Neuronal stem cell (in vitro differentiated cells): Measurements from ENCODE around the gene DUOX2.

Experiments
- DNase-seq: peaks from one replicate; pipeline ENCODE4 v3.0.0-alpha.2; 2013; ENCODE audit warnings: low spot score
- H2AFZ ChIP-seq: one replicate; pipeline ENCODE4 v1.6.1; 2013; ENCODE audit warnings: mild to moderate bottlenecking, low read length, inconsistent platforms
- H2AK5ac ChIP-seq: 2 replicates; pipeline ENCODE4 v1.6.1; 2013; ENCODE audit warnings: low read depth, mild to moderate bottlenecking, inconsistent platforms, low read length, moderate library complexity, mixed read lengths
- H2BK120ac ChIP-seq: 2 replicates; pipeline ENCODE4 v1.6.1; 2013; ENCODE audit warnings: low read depth, mild to moderate bottlenecking, inconsistent platforms, low read length, moderate library complexity, mixed read lengths
- H2BK12ac ChIP-seq: one replicate; pipeline ENCODE4 v1.6.1; 2013; ENCODE audit warnings: low read length, inconsistent platforms
- H2BK15ac ChIP-seq: 2 replicates; pipeline ENCODE4 v1.6.1; 2013; ENCODE audit warnings: mild to moderate bottlenecking, low read length, inconsistent platforms, mixed read lengths
- H2BK5ac ChIP-seq: one replicate; pipeline ENCODE4 v1.6.1; 2013; ENCODE audit warnings: inconsistent platforms, mild to moderate bottlenecking, low read length, moderate library complexity
- H3K14ac ChIP-seq: one replicate; pipeline ENCODE4 v1.6.1; 2013; ENCODE audit warnings: low read length, inconsistent platforms
- H3K18ac ChIP-seq: 2 replicates; pipeline ENCODE4 v1.6.1; 2013; ENCODE audit warnings: low read length, inconsistent platforms
- H3K23ac ChIP-seq: 2 replicates; pipeline ENCODE4 v1.6.1; 2013; ENCODE audit warnings: low read depth, mild to moderate bottlenecking, mixed read lengths, low read length, inconsistent platforms; ENCODE audit not compliant: poor library complexity
- H3K27ac ChIP-seq: replicated peaks from 3 replicates; pipeline ENCODE4 v1.5.1; 2013; ENCODE audit warnings: low read length, inconsistent platforms
- H3K27me3 ChIP-seq, 3 experiments: 2 replicates each; pipeline ENCODE4 v1.6.1; 2013; ENCODE audit warnings: low read length in 3 of 3, mild to moderate bottlenecking in 2 of 3, inconsistent platforms in 1 of 3, low read depth in 1 of 3, mixed read lengths in 1 of 3, moderate library complexity in 1 of 3; ENCODE audit not compliant: control insufficient read depth in 3 of 3, insufficient read depth in 3 of 3
- H3K36me3 ChIP-seq, 2 donors: replicated peaks in 1 of 2; 2 replicates each; pipeline ENCODE4 v1.6.1; 2013; ENCODE audit warnings: low read length in 2 of 2; ENCODE audit not compliant: control insufficient read depth in 2 of 2, insufficient read depth in 2 of 2
- H3K4ac ChIP-seq: 2 replicates; pipeline ENCODE4 v1.6.1; 2013; ENCODE audit warnings: inconsistent platforms, mild to moderate bottlenecking, low read length, moderate library complexity
- H3K4me1 ChIP-seq, 2 donors: 1 replicate in 1 of 2; 2 replicates in 1 of 2; pipeline ENCODE4 v1.6.1; 2013; ENCODE audit warnings: low read length in 2 of 2, low read depth in 1 of 2; ENCODE audit not compliant: control insufficient read depth in 2 of 2, insufficient read depth in 1 of 2
- H3K4me2 ChIP-seq: one replicate; pipeline ENCODE4 v1.6.1; 2013; ENCODE audit warnings: mild to moderate bottlenecking, low read length, inconsistent platforms; ENCODE audit not compliant: insufficient read depth, poor library complexity, severe bottlenecking
- H3K4me3 ChIP-seq, 2 donors: 2 replicates each; pipeline ENCODE4 v1.5.1; 2013; ENCODE audit warnings: low read length in 2 of 2, mild to moderate bottlenecking in 2 of 2, inconsistent platforms in 1 of 2, moderate library complexity in 1 of 2
- H3K79me1 ChIP-seq: one replicate; pipeline ENCODE4 v1.6.1; 2013; ENCODE audit warnings: low read depth, mild to moderate bottlenecking, inconsistent platforms, low read length, moderate library complexity
- H3K9ac ChIP-seq: one replicate; pipeline ENCODE4 v1.6.1; 2013; ENCODE audit warnings: mild to moderate bottlenecking, low read depth, low read length, inconsistent platforms; ENCODE audit not compliant: poor library complexity
- H3K9me3 ChIP-seq, 2 donors: replicated peaks in 1 of 2; 2 replicates each; pipeline versions ENCODE3 to v1.6.1; 2013; ENCODE audit warnings: low read length in 2 of 2, mild to moderate bottlenecking in 2 of 2, inconsistent platforms in 1 of 2, low read depth in 1 of 2, mixed read lengths in 1 of 2, moderate library complexity in 1 of 2; ENCODE audit not compliant: control insufficient read depth in 2 of 2, insufficient read depth in 1 of 2
- H4K8ac ChIP-seq: one replicate; pipeline ENCODE4 v1.6.1; 2013; ENCODE audit warnings: low read depth, mild to moderate bottlenecking, inconsistent platforms, low read length, moderate library complexity
- H4K91ac ChIP-seq: one replicate; pipeline ENCODE4 v1.6.1; 2013; ENCODE audit warnings: low read length, low read depth, mild to moderate bottlenecking, inconsistent platforms; ENCODE audit not compliant: poor library complexity
- WGBS, 2 donors: extraction: QIAGEN DNeasy Blood & Tissue Kit; methylation state at CpG; one replicate each; pipeline ENCODE4 v1.1.7; 2013; ENCODE audit warnings: missing lambda C conversion rate in 2 of 2, mixed read lengths in 1 of 2; ENCODE audit not compliant: insufficient read length in 2 of 2, insufficient replicate concordance in 1 of 2; ENCODE audit errors: extremely low coverage in 2 of 2; 5-methylcytosine and 5-hydroxymethylcytosine counted together

DUOX2 gene

DNA sequence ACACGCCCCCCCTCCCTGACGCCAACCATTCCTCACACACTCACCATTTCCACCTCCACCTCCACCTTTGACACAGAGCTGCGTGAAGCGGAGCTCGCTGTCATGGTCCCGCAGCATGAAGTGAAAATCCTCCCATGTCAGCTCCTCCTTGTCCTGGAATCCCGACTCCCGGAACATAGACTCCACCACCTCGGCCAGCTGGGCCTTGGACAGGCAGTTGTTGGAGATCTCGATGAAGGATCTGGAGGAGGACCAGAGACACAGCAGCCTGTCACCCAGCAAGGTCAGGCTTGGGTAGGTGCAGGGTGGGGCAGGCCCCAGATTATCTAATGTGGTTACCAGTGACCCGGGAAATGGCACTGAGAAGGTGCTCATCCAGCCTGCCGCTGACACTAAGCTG lies 12.2 kb downstream of the DUOX2 start:
- no peak overlapping the region for H4K8ac ChIP-seq
- no peak overlapping the region for H2AK5ac ChIP-seq
- no peak overlapping the region for H2BK5ac ChIP-seq
- H3K23ac ChIP-seq, result no peak overlapping the region
- no peak overlapping the region for H3K18ac ChIP-seq
- DNase-seq, result no peak
- no peak overlapping the region for H4K91ac ChIP-seq
- no peak overlapping the region for H3K27ac ChIP-seq
- H2AFZ ChIP-seq, result no peak overlapping the region
- H3K9me3 ChIP-seq, result peaks cover 0 to 1% of the 10 kb centered on the region in 2 donors
- peak overlapping the region; percentile 25 for H3K14ac ChIP-seq
- no peak overlapping the region for H3K4ac ChIP-seq
- peak overlapping the region in 1 of 2 donors; percentile 6 for H3K4me3 ChIP-seq
- no peak overlapping the region for H3K4me2 ChIP-seq
- no peaks in the 10 kb centered on the region for H3K79me1 ChIP-seq
- H3K27me3 ChIP-seq, result peaks cover 0 to 53% (median 0%) of the 10 kb centered on the region in 3 experiments
- no peak overlapping the region for H2BK120ac ChIP-seq
- WGBS, 2 donors, result no CpG with 5 or more reads among the region's 12 CpGs
- H3K36me3 ChIP-seq, result no peaks in the 10 kb centered on the region
- H3K9ac ChIP-seq, result no peak overlapping the region
- H3K4me1 ChIP-seq, result peaks cover 4 to 15% of the 10 kb centered on the region in 2 donors
- no peak overlapping the region for H2BK15ac ChIP-seq
- no peak overlapping the region for H2BK12ac ChIP-seq

DNA sequence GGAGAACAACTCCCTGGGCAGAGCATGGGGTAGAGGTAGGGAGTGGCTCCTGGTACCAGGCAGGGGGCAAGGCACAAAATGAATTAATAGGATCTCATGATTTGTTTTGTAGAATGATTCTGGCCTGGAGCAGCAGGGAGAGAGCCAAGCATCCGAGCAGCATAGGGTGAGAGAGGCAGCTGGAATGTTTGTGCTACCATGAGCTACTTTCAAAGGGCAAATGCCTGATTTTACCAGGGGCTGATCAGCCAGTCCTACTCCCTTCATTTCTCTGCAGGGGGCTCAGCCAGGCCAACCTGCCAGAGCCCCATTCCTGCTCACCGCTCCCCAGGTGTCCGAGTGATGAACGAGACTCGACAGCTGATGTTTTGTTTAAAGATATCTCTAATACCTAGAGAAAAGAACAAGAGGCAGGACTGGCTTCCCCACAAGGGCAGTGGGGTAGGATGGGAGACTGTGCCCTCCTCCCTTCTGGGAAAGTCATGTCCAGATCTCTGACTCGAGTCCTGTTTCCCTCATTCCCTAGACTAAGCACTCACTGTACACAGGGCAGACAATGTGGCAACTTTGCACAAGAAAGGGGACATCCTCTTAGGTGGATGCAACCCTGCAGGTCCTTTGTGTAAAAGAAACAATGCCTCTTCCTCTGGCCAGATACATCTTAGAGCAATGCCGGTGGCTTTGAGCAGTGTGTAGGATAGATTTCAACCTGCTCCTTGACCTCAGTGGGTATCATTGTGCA lies 12.9 kb downstream of the DUOX2 start:
- Histone ChIP-seq H2BK12ac (no peak overlapping the region), H3K4me2 (no peak overlapping the region), H3K36me3 (no peaks in the 10 kb centered on the region), H2AK5ac (no peak overlapping the region), H3K4me3 (no peak overlapping the region), H3K9me3 (peaks cover 0 to 2% of the 10 kb centered on the region in 2 donors), H2AFZ (no peak overlapping the region), H4K8ac (no peak overlapping the region), H3K9ac (no peak overlapping the region), H3K27me3 (peaks cover 0 to 51% (median 0%) of the 10 kb centered on the region in 3 experiments), H3K79me1 (no peaks in the 10 kb centered on the region), H2BK15ac (no peak overlapping the region), H4K91ac (no peak overlapping the region), H3K18ac (peak overlapping the region; percentile 49), H3K4ac (no peak overlapping the region), H3K14ac (no peak overlapping the region), H2BK120ac (no peak overlapping the region), H3K27ac (no peak overlapping the region), H3K4me1 (peaks cover 4 to 13% of the 10 kb centered on the region in 2 donors), H2BK5ac (no peak overlapping the region), H3K23ac (no peak overlapping the region)
- no CpG with 5 or more reads among the region's 7 CpGs for WGBS, 2 donors
- DNase-seq, result no peak

DNA sequence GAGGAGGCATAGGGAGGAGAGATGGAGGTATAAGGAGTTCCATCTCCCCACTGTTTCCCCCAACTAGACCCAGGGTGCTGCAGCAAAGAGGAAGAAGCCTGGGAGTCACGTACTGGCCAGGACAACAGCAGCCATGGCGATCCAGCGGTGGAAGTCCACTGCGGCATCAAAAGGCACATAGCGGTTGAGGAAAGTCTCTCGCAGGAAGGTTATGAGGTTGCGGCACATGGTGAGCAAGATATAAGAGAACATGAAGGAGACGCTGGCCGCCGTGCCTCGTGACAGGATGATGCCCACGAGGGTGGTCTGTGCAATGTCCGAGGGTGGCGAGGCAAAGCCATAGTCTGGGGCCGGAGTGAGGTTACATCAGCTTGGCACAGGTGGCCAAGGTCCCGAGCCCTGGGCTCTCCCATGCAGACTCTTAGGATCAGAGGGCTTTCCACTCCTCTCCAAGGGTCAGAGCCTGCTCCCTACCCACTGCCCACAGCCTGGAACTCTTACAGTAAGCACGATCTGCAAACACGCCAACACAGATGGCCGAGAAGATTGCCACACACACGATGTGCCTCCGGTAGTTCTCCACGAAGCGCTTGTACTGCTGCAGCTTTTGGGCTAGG lies 14.3 kb downstream of the DUOX2 start:
- Histone ChIP-seq H4K91ac (no peak overlapping the region), H3K9me3 (peaks cover 0 to 2% of the 10 kb centered on the region in 2 donors), H3K27me3 (peaks cover 0 to 52% (median 0%) of the 10 kb centered on the region in 3 experiments), H2BK15ac (no peak overlapping the region), H3K4ac (no peak overlapping the region), H3K23ac (peak overlapping the region; percentile 90), H3K27ac (no peak overlapping the region), H3K14ac (peak overlapping the region; percentile 4), H3K4me1 (peaks cover 4 to 13% of the 10 kb centered on the region in 2 donors), H3K9ac (no peak overlapping the region), H3K4me3 (no peak overlapping the region), H4K8ac (no peak overlapping the region), H3K18ac (peak overlapping the region; percentile 19), H2BK5ac (no peak overlapping the region), H2AFZ (no peak overlapping the region), H3K4me2 (no peak overlapping the region), H2BK120ac (no peak overlapping the region), H2BK12ac (no peak overlapping the region), H2AK5ac (peak overlapping the region; percentile 25), H3K36me3 (no peaks in the 10 kb centered on the region), H3K79me1 (no peaks in the 10 kb centered on the region)
- no CpG with 5 or more reads among the region's 23 CpGs for WGBS, 2 donors
- DNase-seq, result no peak

DNA sequence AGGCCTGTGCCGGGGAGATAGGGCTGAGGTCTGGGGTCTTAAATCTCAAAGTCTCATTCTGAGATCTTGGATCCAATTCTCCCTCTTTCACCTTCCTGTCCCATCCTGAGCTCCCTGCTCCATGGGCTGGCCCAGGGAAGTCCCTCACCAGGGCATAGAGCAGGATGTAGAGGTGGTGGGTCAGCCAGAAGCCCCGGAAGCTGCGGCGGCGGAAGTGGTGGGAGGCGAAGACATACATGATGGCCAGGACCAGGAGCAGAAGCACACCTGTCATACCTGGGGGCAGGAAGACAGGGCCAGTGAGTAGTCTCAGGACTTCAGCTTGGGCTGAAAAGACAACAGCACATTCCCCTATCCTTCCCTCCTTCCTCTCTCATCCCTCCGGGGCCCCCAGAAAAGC lies 16.5 kb downstream of the DUOX2 start:
- no peak overlapping the region for H3K14ac ChIP-seq
- no peak overlapping the region for H2BK12ac ChIP-seq
- H2BK5ac ChIP-seq, result no peak overlapping the region
- no peak overlapping the region for H4K8ac ChIP-seq
- no peak overlapping the region for H2BK120ac ChIP-seq
- H3K18ac ChIP-seq, result no peak overlapping the region
- no peak overlapping the region for H3K4me2 ChIP-seq
- no peaks in the 10 kb centered on the region for H3K79me1 ChIP-seq
- no peak overlapping the region for H2AFZ ChIP-seq
- H2AK5ac ChIP-seq, result peak overlapping the region; percentile 54
- H3K4me3 ChIP-seq, result no peak overlapping the region
- peak overlapping the region; percentile 7 for H4K91ac ChIP-seq
- peaks cover 0 to 2% of the 10 kb centered on the region in 2 donors for H3K9me3 ChIP-seq
- H2BK15ac ChIP-seq, result no peak overlapping the region
- no peak overlapping the region for H3K23ac ChIP-seq
- H3K27ac ChIP-seq, result no peak overlapping the region
- H3K27me3 ChIP-seq, result peaks cover 0 to 52% (median 0%) of the 10 kb centered on the region in 3 experiments
- no peak for DNase-seq
- H3K9ac ChIP-seq, result no peak overlapping the region
- H3K4me1 ChIP-seq, result peaks cover 4 to 10% of the 10 kb centered on the region in 2 donors
- no peak overlapping the region for H3K4ac ChIP-seq
- H3K36me3 ChIP-seq, result no peaks in the 10 kb centered on the region
- WGBS, 2 donors, result no CpG with 5 or more reads among the region's 7 CpGs
